ACHN (cell line): ENCODE results near the gene POP7.
A peak's percentile ranks its signal among the peaks of the same experiment; 100 is the strongest.
"Not testable (repeated sequence)": the region's sequence is repeated elsewhere in the genome, so short reads cannot be mapped to it uniquely, and the experiment has no call there.

ENCODE experiments used
- DNase-seq: peaks from one replicate; pipeline ENCODE4 v3.0.0-alpha.2; 2015
- in situ Hi-C: cut with HindIII; loops from 2 replicates; pipeline ENCODE4 v1.10.0; 2017; ENCODE audit warnings: low sequenced_read_pairs, low pct_ligation_motif_present, low pct_unique_long_range_greater_than_20kb

Gene POP7

DNA sequence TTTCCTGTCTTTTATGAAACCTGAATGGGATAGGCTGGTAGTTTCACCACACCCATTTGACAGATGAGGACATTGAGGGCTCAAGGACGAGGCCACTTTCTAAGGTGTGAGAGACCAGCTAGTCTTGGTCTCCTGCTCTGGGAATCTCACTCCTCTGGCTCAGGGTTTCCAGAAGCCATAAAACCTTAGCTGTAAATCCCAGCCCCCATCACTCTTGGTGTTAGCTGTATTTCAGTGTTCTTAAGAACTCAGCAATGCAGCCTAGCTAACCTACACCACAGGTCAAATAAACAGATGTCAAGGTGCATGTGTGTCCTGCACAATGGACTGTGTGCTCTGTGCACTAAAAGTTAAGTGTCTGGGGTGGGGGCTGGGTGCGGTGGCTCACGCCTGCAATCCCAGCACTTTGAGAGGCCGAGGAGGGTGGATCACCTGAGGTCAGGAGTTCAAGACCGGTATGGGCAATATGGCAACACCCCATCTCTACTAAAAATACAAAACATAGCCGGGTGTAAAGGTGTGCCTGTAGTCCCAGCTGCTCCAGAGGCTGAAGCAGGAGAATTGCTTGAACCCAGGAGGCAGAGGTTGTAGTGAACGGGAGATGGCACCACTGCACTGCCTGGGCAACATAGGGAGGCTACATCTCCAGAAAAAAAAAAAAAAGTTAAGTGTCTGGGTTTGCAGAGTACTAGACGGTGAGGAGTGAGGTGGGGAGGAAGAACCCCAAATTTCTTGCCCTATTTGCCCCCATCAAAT is 13.8 kb downstream of the POP7 start:
- in situ Hi-C loops = loop anchor here (25.0 kb wide), 1 partner anchor 118 kb away; the partner anchor contains the start of gene EPHB4
- DNase-seq = peak; percentile 65

DNA sequence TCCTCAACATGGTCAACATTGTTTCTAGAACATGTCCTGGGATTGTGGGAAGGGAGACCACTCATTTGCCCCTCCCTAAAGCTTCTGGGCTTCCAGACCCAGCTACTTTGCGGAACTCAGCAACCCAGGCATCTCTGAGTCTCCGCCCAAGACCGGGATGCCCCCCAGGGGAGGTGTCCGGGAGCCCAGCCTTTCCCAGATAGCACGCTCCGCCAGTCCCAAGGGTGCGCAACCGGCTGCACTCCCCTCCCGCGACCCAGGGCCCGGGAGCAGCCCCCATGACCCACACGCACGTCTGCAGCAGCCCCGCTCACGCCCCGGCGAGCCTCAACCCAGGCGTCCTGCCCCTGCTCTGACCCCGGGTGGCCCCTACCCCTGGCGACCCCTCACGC is 14.4 kb downstream of the POP7 start, which contains the start of gene EPO:
EPO (plus strand) TSS at position 190 of the 392 bp plus-strand sequence. CDS start 513 bp downstream, outside the sequence.
- DNase-seq = no peak
- in situ Hi-C loops = loop anchor here (25.0 kb wide), 1 partner anchor 117 kb away; the partner anchor contains the start of gene EPHB4

DNA sequence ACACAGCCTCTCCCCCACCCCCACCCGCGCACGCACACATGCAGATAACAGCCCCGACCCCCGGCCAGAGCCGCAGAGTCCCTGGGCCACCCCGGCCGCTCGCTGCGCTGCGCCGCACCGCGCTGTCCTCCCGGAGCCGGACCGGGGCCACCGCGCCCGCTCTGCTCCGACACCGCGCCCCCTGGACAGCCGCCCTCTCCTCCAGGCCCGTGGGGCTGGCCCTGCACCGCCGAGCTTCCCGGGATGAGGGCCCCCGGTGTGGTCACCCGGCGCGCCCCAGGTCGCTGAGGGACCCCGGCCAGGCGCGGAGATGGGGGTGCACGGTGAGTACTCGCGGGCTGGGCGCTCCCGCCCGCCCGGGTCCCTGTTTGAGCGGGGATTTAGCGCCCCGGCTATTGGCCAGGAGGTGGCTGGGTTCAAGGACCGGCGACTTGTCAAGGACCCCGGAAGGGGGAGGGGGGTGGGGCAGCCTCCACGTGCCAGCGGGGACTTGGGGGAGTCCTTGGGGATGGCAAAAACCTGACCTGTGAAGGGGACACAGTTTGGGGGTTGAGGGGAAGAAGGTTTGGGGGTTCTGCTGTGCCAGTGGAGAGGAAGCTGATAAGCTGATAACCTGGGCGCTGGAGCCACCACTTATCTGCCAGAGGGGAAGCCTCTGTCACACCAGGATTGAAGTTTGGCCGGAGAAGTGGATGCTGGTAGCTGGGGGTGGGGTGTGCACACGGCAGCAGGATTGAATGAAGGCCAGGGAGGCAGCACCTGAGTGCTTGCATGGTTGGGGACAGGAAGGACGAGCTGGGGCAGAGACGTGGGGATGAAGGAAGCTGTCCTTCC is 15.0 kb downstream of the POP7 start:
- in situ Hi-C loops = loop anchor here (25.0 kb wide), 1 partner anchor 116 kb away; the partner anchor contains the start of gene EPHB4
- DNase-seq = no peak

DNA sequence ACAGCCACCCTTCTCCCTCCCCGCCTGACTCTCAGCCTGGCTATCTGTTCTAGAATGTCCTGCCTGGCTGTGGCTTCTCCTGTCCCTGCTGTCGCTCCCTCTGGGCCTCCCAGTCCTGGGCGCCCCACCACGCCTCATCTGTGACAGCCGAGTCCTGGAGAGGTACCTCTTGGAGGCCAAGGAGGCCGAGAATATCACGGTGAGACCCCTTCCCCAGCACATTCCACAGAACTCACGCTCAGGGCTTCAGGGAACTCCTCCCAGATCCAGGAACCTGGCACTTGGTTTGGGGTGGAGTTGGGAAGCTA is 15.5 kb downstream of the POP7 start:
- no peak for DNase-seq
- in situ Hi-C loops = loop anchor here (25.0 kb wide), 1 partner anchor 116 kb away; the partner anchor contains the start of gene EPHB4

DNA sequence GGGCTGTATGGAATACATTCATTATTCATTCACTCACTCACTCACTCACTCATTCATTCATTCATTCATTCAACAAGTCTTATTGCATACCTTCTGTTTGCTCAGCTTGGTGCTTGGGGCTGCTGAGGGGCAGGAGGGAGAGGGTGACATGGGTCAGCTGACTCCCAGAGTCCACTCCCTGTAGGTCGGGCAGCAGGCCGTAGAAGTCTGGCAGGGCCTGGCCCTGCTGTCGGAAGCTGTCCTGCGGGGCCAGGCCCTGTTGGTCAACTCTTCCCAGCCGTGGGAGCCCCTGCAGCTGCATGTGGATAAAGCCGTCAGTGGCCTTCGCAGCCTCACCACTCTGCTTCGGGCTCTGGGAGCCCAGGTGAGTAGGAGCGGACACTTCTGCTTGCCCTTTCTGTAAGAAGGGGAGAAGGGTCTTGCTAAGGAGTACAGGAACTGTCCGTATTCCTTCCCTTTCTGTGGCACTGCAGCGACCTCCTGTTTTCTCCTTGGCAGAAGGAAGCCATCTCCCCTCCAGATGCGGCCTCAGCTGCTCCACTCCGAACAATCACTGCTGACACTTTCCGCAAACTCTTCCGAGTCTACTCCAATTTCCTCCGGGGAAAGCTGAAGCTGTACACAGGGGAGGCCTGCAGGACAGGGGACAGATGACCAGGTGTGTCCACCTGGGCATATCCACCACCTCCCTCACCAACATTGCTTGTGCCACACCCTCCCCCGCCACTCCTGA is 16.7 kb downstream of the POP7 start:
- in situ Hi-C loops = loop anchor here (25.0 kb wide), 1 partner anchor 115 kb away; the partner anchor contains the start of gene EPHB4
- DNase-seq = no peak

DNA sequence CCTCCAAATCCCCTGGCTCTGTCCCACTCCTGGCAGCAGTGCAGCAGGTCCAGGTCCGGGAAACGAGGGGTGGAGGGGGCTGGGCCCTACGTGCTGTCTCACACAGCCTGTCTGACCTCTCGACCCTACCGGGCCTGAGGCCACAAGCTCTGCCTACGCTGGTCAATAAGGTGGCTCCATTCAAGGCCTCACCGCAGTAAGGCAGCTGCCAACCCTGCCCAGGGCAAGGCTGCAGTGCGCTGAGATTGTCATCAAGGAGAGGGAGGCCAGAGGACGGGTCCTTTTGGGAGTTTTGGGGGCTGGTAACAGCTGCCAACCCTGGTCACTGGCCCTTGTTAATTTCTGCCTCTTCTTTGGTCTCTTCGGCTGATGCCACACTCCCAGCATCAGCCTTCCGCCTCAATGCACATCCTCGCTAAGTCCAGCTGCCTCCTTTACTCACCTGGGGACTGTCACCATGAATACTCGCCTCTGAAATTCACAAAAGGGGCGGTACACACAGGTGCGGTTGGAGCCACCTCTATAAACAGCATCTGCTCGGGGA is 17.9 kb downstream of the POP7 start:
- in situ Hi-C loops = loop anchor here (25.0 kb wide), 1 partner anchor 113 kb away; the partner anchor contains the start of gene EPHB4
- no peak for DNase-seq

DNA sequence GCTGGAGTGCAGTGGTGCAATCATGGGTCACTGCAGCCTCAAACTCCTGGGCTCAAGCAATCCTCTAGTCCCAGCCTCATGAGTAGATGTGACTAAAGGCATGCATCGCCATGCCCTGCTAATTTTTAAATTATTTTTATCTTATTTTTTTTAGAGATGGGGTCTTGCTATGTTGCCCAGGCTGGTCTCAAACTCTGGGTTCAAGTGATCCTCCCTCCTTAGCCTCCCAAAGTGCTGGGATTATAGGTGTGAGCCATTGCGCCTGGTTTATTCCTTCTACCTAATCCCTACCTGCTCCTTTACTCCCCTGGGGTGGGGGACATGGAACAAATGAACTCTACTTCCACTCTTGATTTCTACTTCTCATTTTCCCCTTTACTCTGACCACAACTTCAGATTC is 18.4 kb downstream of the POP7 start:
- in situ Hi-C loops = loop anchor here (25.0 kb wide), 1 partner anchor 113 kb away; the partner anchor contains the start of gene EPHB4
- not testable (repeated sequence) for DNase-seq

DNA sequence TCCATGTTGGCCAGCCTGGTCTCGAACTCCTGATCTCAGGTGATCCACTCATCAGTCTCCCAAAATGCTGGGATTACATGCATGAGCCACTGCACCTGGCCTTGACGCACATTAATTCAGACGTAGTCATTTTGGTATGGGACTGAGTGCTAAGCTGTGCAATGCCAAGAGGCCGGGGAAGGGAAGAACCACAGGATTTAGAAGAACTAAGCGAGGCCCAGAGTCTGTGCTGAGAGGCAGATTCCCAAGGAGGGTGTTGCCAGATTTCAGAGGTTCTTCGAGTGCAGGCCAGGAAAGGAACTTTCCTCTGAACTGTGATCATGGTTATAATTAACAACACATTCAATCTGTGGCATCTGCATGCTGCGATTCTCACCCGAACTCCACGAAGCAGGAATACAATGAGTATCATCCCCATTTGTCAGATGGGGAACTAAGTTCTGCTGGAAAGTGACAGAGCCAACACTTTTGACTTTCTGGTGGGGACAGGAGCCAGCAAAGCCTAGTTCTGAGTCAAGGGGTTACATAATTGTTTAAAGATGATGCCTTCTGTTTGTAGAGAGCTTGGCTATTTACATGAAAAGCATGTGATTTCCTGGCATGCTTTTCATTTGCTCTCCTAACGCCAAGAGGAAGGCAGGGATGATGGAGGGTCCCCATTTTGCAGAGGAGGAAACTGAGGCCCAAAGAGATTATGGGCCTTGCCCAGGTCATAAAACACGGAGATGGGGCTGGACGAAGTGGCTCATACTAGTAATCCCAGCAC is 21.3 kb downstream of the POP7 start:
- DNase-seq = no peak
- in situ Hi-C loops = no loop called here

DNA sequence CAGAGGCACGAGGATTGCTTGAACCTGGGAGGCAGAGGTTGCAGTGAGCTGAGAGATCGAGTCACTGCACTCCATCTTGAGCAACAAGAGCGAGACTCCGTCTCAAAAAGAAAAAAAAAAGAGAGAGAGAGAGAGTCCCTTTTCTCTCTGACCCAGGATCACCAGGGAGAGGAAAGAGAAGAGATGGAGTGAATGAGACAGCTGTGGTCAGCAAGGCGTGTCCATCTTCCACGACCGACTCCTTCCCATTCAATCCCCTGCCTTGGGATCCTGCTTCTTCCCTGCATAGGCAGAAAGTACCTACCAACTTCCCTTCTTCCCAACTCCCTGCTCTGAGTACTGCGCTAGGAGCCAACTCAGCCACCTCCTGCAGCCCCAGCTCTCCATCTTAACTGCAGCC is 22.3 kb downstream of the POP7 start:
- DNase-seq = no peak
- in situ Hi-C loops = no loop called here

DNA sequence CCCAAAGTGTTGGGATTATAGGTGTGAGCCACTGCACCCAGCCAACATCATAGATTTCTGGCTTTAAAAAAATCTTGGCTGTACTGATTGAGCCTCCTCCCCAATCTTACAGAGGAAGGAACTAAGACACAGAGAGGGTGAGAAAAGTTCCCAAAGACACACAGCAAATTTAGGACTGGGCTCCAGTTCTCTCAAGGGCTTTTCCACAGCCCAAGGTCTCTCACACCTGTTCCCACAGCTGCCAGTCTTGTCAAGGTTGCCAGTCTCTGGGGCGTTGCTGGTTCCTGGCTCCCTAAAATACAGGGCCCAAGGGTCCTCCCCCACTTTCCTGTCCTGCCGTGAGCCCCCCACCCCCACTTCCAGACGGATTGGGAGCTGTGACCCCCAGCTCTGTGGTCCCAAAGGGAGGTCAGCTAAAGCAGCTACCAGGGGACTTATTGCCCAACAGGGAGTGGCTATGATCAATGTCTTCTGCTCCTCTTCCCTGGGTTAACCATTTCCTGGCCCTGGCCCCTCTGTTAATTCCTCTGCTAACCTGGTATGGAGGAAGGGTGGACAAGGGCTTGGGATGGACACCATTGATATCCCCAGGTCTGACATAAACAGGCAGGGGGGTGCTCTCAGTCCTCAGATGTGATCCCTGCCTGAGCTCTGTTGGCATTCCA is 24.3 kb downstream of the POP7 start:
- DNase-seq = no peak
- in situ Hi-C loops = no loop called here

DNA sequence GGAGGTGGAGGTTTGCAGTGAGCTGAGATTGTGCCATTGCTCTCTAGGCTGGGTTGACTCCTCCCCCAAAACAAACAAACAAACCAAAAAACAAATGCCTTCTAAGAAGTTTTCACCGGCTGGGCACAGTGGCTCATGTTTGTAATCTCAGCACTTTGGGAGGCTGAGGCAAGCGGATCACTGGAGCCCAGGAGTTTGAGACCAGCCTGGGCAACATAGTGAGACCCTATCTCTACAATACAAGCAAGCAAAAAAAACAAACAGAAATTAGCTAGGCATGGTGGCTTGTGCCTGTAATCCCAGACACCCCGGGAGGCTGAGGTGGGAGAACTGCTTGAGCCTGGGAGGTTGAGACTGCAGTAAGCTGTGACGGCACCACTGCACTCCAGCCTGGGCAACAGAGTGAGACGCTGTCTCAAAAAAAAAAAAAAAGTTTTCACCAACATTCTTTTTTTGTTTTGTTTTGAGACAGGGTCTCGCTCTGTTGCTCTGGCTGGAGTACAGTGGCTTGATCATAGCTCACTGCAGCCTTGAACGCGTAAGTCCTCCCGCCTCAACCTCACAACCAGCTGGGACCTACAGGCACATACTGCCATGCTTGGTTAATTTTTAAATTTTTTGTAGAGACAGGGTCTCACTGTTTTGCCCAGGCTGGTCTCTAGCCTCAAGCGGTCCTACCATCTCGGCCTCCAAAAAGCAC is 26.2 kb downstream of the POP7 start:
- in situ Hi-C loops = no loop called here
- DNase-seq = no peak

DNA sequence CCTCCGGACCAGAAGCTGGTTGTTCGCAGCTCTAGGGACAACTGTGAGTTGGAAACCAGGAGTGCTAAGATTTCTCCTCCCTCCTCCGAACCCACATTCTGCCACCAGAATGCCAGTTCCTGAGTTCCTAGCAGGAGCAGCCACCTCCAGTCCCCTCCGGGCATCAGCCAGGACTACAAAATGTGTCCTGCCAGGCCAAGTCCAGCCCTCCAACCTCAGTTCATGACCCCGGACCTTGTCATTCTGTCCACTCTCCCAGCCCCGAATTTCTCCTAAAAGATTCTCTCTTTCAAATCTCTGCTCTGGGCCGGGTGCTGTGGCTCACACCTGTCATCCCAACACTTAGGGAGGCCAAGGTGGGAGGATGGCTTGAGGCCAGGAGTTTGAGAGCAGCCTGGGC is 29.8 kb downstream of the POP7 start:
- in situ Hi-C loops = no loop called here
- DNase-seq = no peak

DNA sequence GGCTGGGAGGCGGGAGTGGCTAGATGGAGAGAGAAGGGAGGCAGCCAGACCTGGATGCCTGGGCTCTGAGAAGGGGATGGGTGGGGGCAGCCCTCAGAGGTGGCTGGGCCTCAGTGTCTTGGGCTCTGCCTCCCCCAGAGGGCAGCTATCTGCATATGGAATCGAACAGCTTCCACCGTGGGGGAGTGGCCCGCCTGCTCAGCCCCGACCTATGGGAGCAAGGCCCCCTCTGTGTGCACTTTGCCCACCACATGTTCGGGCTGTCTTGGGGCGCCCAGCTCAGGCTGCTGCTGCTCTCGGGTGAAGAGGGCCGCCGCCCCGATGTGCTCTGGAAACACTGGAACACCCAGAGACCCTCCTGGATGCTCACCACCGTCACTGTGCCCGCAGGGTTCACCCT is 30.8 kb downstream of the POP7 start:
- no peak for DNase-seq

DNA sequence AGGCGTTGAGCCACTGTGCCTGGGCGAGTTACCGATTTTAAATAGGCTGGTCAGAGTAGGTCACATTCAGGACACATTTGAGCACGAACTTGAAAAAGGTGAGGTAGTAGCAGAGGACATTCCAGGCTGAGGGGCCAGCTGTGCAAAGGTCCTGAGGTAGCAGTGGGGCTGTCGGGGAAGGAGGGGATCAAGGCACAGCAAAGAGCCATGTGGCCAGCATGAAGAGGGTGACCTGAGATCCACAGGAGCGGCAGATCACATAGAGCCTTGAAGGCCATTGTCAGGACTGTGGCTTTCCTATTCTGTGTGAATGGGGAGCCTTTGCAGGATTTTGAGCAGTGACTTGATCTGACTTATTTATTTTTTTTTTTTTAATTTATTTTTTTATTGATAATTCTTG is 34.0 kb downstream of the POP7 start:
- DNase-seq = no peak
- in situ Hi-C loops = no loop called here

More for the DNA sequence above, 30.8 kb downstream of the POP7 start:
- in situ Hi-C loops = no loop called here

DNA sequence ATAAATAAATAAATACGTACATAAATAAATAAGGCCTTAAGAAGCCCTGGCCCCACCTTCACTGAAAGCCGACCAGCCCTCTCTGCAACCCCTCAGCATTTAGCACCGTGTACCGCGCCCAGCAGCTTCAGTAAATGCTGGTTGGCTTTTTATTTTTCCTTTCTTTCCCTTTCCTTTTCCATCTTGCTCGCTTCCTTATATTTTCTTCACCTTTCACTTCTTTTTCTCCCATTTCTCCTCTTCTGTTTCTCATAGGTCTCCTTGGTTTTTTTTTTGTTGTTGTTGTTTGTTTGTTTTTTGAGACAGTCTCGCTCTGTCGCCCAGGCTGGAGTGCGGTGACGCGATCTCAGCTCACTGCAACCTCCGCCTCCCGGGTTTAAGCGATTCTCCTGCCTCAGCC is 38.7 kb downstream of the POP7 start:
- DNase-seq = no peak
- in situ Hi-C loops = no loop called here

DNA sequence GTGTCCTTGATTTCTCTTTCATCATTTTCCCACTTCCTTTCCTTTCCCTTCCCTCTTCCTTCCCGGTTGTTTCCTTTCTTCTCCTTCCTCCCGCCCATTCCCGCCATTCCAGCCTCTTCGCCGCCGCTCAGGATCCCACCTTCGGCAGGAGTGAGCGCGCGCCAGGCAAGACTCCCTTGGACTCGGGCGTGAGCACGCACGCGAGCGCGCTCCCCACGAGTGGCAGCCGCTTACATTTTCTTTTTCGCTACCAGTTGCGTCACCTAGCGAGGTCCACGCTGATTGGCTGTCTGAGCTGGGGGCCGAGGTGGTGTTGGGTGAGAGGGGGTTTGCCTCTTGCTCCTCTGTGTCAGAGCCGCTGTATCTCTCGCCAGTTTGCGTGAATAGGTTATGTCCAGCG is 39.3 kb downstream of the POP7 start:
- in situ Hi-C loops = no loop called here
- DNase-seq = peak; percentile 78

DNA sequence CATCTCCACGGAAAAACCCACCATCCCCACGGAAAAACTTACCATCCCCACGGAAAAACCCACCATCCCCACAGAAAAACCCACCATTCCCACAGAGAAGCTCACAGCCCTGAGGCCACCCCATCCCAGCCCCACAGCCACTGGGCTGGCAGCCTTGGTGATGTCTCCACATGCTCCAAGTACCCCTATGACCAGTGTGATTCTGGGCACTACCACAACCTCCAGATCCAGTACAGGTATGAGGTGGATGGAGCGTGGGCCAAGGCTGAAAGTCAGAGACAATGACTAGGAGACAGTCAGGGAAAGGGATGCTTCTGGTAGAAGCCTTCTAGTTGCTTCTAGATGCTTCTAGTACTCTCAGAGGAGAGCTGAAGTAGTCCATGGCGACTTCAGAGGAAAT is 47.1 kb downstream of the POP7 start:
- in situ Hi-C loops = no loop called here
- DNase-seq = no peak
